ENCODE results near the gene MEIS1.
A peak's percentile ranks its signal among the peaks of the same experiment; 100 is the strongest.
"Not testable (repeated sequence)": the region's sequence is repeated elsewhere in the genome, so short reads cannot be mapped to it uniquely, and the experiment has no call there.

The MEIS1 gene

DNA sequence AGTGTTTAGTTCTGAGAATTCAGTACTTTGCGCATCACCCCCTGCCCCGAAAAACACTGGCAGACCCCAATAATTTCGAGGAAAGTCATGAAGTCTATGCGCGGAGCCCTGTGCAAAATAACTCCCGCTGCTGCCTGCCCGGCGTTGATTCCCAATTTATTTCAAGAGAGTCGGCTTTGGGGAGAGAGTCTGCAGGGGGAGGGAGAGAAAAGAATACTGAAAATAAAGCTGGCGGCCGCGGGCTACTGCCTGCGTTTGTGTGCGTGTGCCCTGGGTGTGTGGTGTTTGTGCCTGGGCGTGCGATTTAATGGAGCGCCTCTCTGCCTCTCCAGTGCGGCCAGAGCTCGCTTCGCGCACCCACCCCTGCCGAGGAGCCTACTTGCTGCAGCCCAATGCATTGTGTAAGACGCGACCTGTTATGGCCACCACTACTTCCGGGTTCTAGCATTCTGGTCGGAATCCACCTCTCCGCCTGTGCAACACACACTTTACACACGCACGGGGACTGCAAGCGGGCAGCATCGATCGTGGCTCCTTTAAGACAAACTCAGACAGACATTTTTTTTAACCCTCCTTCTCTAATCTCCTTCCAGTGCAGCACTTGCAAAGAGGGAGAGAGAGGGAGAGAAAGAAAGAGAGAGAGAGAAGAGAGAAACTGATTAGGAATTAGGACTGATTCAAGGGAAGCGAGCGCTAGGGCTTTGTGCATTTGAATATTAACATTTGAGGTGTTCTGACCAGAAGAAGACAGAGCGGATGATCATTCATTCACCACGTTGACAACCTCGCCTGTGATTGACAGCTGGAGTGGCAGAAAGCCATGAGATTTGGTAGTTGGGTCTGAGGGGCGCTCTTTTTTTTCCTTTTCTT, at the start of gene MEIS1:
Gene MEIS1 (plus strand): TSS at position 447 of the 870 bp plus-strand sequence. CDS start 732 bp downstream, outside the sequence.
- DNase-seq (ENCODE audit: low spot score) = peak; percentile 90

DNA sequence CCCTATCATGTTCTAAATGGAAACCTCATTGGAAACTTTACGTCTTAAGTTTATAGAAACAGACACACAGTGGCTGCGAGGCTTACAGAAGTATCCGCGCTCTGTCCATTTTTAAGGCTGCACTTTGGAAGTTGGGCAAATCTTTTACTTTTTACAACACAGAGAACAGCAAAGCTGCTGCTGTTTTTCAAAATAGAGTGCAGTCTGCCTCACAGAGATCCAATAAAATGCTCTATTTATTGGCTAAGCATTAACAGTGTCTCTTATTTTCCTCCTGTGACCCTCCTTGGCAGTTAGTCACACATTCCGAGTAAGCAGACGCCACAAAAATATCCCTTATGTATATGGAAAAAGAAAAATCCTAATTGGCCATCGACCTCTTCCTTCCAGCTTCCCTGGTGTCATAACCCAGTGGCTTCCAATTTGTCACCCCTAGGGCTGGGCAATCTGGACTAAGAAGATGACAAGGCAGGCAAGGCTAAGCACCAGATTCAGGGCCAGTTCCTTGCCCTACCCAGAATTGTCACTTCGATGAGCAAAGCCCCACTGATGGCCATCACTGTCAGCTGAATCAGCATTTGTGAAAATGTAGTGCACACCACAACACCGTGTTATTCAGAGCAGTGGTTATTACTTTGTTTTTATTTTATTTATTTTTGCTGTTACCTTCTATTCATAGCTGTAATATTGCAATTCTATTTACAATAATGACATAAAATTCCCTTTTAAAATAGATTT, 47.7 kb upstream of the MEIS1 start:
- DNase-seq (ENCODE audit: low spot score) = no peak

DNA sequence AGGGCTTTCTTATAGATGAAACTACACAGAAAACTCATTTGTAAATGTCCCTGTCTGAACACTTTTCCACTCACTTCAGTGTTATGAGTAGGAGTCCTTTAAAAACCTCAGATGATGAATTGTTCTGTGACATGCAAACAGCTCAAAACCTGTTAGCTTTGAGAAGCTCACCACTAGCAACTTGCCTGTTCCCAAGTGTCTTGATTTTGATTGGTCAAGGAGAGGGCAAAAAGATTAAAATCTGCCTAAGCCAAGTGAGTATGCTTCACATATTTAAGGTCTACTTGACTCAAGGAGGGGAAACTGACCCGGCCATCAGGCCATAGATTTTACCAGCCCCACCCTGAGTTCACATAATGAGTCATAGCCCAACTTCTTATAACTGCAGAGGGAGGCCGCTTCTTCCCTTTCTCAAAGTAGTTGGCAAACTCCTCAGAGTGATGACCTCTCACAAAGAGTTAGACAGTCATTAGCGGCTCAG, 45.2 kb upstream of the MEIS1 start:
- DNase-seq (ENCODE audit: low spot score) = no peak

GRCh38 chr2:66390152-66390551, 44.8 kb upstream of the MEIS1 start:
- no peak for DNase-seq (ENCODE audit: low spot score)

GRCh38 chr2:66390811-66391210, 44.1 kb upstream of the MEIS1 start:
- no peak for DNase-seq (ENCODE audit: low spot score)

DNA sequence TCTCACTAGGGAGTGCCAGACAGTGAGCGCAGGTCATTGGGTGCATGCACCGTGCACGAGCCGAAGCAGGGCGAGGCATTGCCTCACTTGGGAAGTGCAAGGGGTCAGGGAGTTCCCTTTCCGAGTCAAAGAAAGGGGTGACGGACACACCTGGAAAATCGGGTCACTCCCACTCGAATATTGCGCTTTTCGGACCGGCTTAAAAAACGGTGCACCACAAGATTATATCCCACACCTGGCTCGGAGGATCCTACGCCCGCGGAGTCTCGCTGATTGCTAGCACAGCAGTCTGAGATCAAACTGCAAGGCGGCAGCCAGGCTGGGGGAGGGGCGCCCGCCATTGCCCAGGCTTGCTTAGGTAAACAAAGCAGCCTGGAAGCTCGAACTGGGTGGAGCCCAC, 43.7 kb upstream of the MEIS1 start:
- DNase-seq (ENCODE audit: low spot score) = not testable (repeated sequence)

DNA sequence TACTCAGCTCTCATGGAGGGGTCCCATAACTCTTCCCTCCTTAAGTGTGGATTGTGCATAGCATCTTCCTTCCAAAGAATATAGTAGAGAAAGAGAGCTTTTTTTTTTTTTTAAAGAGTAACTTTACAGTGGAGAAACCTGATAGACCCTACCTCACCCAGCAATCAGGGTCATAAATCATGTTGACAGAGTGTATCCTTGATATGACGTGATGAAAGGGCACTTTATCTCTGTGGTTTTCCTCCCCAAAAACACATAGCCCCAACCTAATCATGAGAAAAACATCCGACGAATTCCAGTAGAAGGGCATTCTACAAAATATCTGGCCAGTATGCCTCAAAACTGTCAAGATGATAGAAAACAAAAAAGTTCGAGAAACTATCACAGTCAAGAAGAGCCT, 29.5 kb upstream of the MEIS1 start:
- DNase-seq (ENCODE audit: low spot score) = no peak

DNA sequence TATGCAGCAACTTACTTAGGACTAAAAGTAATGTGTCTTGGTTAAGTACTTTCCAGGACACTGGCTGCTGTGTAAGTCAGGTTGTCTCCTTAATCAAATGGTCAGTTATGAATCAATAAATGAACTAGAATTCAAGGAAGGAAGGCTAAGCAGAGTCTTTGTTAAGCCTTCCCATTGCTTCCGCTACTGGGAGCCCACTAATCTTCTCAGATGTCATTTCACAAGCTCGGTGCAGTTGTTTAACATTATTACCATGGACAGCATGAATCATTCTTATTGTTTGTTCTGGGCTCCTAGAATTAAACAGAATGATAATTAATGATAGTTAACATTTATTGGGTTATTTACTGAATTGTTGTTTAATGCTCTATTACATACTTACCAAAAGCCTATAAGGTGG, 26.0 kb upstream of the MEIS1 start:
- DNase-seq (ENCODE audit: low spot score) = no peak

DNA sequence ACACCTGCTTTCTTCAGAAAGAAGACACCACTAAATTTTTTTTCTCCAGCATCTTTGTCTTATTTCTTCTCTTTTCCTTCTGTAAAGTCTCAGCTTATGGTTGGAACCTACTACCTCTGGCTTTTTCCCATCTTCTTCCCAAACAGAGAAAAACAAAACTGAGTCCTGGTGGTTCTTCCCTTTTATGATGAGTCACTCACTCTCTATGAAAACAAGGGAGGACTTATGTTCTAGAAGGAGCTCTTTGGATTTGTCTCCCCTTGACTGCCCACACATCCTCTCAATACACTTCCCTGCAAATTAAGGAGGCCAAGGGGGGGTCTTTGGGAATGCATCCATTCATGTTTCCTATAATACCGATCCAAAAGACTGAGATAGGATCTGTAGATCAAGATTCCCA, 22.1 kb upstream of the MEIS1 start:
- no peak for DNase-seq (ENCODE audit: low spot score)

GRCh38 chr2:66414896-66415295, 20.0 kb upstream of the MEIS1 start:
- no peak for DNase-seq (ENCODE audit: low spot score)

- DNase-seq (ENCODE audit: low spot score) = no peak
These were observed 16.5 kb upstream of the MEIS1 start for GRCh38 chr2:66418381-66418780.

- DNase-seq (ENCODE audit: low spot score) = no peak
These were observed 13.3 kb upstream of the MEIS1 start for GRCh38 chr2:66421612-66422011.

DNA sequence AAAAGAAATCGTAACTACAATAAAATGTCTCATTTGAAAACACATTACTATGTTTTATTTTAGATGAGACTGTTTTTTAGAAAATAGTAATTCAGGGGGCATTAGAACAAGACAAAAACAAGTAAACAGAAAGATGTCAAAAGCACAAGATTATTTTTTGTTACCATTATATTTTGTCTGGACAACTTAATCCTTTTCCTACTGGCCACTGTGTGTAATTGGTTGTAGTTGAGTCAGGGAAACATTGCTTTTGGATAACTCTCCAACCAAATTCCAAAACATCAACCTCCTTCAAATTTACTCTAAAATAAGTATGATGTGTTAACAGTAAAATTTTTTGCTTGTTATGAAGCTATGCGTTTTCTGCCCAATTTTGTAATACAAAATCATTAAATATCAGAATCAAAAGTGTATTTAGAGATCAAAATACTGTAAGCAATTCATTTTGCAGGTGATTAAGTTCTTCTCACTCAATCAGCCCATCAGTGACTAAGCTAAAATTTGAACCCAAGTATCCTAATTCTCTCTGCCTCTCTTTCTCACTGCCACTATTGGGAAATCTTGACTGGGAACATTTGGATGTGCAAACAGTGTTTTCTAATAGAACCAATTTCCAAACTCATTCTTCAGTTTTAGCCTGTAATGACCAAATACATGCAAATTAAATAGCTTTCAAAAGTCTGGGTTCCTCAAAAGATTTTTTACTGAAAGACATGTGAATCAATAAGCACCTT, 11.4 kb upstream of the MEIS1 start:
- no peak for DNase-seq (ENCODE audit: low spot score)

DNA sequence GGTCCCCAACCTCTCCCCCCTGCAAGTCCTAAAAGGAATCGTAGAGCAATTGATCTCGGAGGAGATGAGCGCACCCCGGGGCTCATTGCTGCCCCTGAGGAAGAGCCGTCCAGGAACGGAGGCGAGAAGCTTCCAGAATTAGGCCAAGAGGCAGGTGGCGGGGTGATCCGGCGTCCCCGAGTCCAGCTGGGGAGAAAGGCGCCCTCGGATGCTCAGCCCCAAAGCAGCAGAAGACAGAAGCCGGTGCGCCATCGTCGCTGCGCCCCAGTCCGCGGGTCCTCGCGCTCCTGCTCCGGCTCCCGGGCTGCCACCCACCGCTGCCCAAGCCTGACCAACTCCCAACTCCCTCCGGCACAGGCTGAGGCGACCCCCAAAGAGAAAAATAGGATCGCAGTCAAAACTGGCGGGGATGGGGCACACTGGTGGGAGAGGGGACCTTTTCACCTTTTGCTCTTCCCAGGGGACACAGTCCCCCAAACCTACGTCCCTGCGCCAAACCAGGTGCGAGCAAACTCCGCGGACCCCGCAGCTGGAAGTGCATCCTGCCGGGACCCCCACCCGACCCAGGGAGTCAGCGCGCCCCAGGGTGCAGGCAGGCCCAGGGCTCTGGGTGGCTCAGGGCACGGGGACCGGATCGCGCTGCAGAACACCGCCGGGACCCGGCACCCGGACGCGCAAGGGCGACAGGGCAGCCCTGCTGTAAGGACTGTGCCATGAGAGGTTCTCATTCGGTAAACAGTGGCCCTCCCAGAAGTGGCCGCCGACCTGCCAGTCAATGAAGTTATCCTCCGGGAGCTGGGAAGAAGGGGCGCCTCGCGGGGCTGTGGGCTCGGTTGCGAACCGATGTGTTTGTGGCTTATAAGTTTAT, 8.4 kb upstream of the MEIS1 start:
- DNase-seq (ENCODE audit: low spot score) = peak; percentile 67

- no peak for DNase-seq (ENCODE audit: low spot score)
These were observed 7.6 kb upstream of the MEIS1 start for GRCh38 chr2:66427300-66427699.

DNA sequence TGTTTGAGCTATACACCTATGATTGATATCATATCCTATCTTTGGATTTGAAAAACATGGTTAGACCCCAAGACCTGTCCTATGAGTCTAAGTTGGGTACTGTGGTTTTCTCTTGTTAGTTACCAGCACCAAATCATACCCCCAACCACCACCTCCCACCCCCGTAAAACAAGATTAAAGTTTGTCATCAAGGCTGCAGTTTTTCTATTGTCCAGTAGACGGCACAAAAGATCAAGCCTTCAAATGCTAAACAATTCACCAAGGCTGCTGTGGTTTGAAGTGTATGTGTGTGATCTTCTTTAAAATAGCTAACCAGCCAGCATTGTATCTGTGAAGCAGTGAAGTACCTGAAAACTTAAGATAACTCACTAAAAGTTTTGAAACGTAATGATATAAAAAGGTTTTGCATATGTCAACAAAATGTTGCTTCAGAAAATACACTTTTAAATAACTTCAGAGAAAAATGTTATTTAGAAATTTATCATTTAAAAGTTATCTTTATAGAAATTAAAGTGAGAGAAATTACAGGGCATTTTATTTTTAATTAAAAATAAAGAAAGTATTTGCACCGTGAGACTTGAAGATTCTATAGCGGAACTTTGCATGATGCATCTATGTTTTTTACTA, 5.8 kb upstream of the MEIS1 start:
- DNase-seq (ENCODE audit: low spot score) = peak; percentile 47

DNA sequence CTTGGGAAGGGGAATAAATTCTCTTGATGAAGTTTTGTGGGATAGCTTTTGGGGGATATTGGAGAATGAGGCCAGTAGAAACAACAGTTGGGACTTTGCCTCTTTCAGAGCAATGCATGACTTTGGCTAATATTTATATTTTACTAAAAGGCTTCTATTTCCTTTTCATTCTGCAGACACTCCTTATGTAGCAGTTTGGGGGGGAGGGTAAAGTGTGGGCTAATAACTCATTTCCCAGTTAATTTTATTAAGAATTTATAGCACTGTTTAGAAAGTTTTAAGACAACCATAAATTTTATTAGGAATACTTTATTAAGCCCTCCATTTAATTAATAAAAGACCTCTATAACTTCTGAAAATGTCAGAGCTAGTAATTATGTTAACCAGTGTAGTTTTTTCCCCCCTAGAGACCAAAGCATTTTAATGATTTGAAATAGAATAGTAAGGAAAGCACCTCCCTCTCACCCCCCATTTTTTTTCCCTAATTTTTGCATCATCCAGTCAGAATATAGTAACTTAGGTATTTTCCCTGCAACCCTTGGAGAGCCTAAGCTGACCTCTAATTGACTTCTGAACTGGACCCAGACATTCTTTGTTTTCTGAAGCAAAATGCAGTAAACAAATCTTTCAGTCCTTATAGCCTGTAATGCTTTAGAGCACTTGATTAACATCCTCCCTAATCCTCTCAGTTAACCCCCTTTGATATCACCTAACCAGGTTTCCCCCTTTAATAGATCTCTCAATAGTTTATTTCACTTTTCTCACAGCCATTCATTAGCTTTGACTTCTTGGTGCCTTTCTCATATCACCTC, 5.0 kb upstream of the MEIS1 start:
- DNase-seq (ENCODE audit: low spot score) = no peak

DNA sequence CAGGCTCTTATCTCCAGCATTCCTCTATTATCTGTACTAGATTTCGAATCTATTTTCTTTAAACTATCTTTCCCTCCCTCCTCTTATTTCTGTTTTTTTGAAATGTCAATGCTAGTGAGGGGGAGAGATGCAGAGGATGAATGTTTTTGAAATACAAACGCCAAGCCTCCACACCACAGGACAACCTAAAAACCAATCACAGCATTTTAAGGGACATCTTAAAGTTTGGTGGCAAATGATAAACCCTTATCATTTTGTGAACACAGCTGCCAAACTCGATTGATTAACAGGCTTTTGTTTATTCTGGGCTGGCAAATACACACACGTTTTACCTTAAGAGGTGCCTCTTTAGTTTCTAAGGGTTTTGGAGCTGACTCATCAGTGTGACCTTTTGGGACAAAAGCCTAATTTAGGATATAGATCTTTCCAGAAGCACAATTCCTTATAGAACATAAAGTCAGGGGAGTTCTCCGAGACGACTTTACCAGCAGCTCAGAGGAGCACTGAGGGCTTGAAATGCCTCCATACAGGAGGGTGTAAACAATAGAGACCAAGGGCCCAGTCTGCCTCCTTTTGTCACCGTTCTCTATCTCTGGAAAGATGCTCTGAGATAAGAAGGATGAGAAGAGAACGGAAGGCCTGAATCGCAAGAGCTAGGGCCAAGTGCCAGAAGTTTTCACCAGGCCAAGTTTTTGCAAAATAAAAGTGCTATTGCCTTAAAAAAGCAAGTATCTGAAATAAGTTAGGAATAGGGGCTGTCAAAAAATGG, 4.2 kb upstream of the MEIS1 start:
- DNase-seq (ENCODE audit: low spot score) = no peak

DNA sequence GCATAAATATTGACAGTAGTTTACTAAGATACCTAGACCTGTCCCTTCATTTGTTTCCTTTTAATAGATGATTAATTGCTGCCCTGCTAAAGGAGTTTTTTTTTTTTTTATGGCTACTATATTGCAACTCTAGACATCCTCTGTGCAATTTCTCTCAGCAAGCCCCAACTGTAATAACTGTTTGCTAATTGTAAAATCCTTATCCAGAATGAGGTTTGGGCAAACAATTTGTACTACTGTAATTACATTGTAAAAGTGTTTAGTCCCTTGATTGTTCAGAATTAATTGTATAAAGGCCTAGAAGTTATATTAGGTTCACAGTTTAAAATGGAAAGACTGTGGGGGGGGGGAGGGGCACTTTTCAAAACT, 3.7 kb upstream of the MEIS1 start:
- no peak for DNase-seq (ENCODE audit: low spot score)
